ES-I3 (cell line): ENCODE data around the gene CD86.
"Not testable (repeated sequence)": the region's sequence is repeated elsewhere in the genome, so short reads cannot be mapped to it uniquely, and the experiment has no call there.

ENCODE experiments used
- H3K36me3 ChIP-seq: 2 replicates; pipeline ENCODE4 v1.6.1; 2013; ENCODE audit warnings: mild to moderate bottlenecking, low read length, control low read depth, moderate library complexity; ENCODE audit not compliant: insufficient read depth
- H3K4me1 ChIP-seq: 2 replicates; pipeline ENCODE4 v1.6.1; 2013; ENCODE audit warnings: mild to moderate bottlenecking, control low read depth, low read length; ENCODE audit not compliant: insufficient read depth
- H3K9ac ChIP-seq: 2 replicates; pipeline ENCODE4 v1.6.1; 2013; ENCODE audit warnings: low read depth, mild to moderate bottlenecking, low read length, moderate library complexity
- H3K9me3 ChIP-seq: 2 replicates; pipeline ENCODE4 v1.6.1; 2013; ENCODE audit warnings: mild to moderate bottlenecking, low read length, moderate library complexity; ENCODE audit not compliant: control insufficient read depth, insufficient read depth

The CD86 gene

GRCh38 chr3:122031123-122031468 lies 24.1 kb upstream of the CD86 start:
- H3K9ac ChIP-seq, result no peak overlapping the region
- H3K9me3 ChIP-seq, result no peaks in the 10 kb centered on the region
- no peaks in the 10 kb centered on the region for H3K4me1 ChIP-seq

GRCh38 chr3:122032531-122032930 lies 22.6 kb upstream of the CD86 start:
- no peaks in the 10 kb centered on the region; the same call in 1 of the 2 replicates for H3K9me3 ChIP-seq
- no peaks in the 10 kb centered on the region for H3K4me1 ChIP-seq
- no peak overlapping the region for H3K9ac ChIP-seq
- no peaks in the 10 kb centered on the region for H3K36me3 ChIP-seq

More at GRCh38 chr3:122031123-122031468, 24.1 kb upstream of the CD86 start:
- H3K36me3 ChIP-seq, result no peaks in the 10 kb centered on the region

GRCh38 chr3:122033023-122033422 lies 22.1 kb upstream of the CD86 start:
- no peaks in the 10 kb centered on the region for H3K36me3 ChIP-seq
- H3K9me3 ChIP-seq, result no peaks in the 10 kb centered on the region; the same call in 1 of the 2 replicates
- no peak overlapping the region for H3K9ac ChIP-seq
- H3K4me1 ChIP-seq, result no peaks in the 10 kb centered on the region

- not testable (repeated sequence) for H3K9ac ChIP-seq, H3K36me3 ChIP-seq, H3K4me1 ChIP-seq
These were observed 7.9 kb upstream of the CD86 start for GRCh38 chr3:122047296-122047695.

GRCh38 chr3:122047773-122048172 lies 7.4 kb upstream of the CD86 start:
- H3K9me3 ChIP-seq, H3K4me1 ChIP-seq, H3K36me3 ChIP-seq: not testable (repeated sequence)
- peak overlapping the region; percentile 15; the same call in 1 of the 2 replicates for H3K9ac ChIP-seq

More at GRCh38 chr3:122047296-122047695, 7.9 kb upstream of the CD86 start:
- not testable (repeated sequence) for H3K9me3 ChIP-seq

GRCh38 chr3:122052968-122053367 lies 2.2 kb upstream of the CD86 start:
- Histone ChIP-seq H3K9me3 (no peaks in the 10 kb centered on the region), H3K9ac (no peak overlapping the region), H3K36me3 (no peaks in the 10 kb centered on the region), H3K4me1 (0 out of 2 replicates have a peak, but pooled peaks cover 6% of the 10 kb centered on the region)

- H3K4me1 ChIP-seq, result 0 out of 2 replicates have a peak, but pooled peaks cover 6% of the 10 kb centered on the region
- no peak overlapping the region for H3K9ac ChIP-seq
- no peaks in the 10 kb centered on the region for H3K9me3 ChIP-seq
- no peaks in the 10 kb centered on the region for H3K36me3 ChIP-seq
These were observed 2.5 kb downstream of the CD86 start for GRCh38 chr3:122057671-122058070.

- Histone ChIP-seq H3K36me3 (no peaks in the 10 kb centered on the region), H3K4me1 (0 out of 2 replicates have a peak, but pooled peaks cover 6% of the 10 kb centered on the region), H3K9me3 (no peaks in the 10 kb centered on the region), H3K9ac (no peak overlapping the region)
These were observed 3.1 kb downstream of the CD86 start for GRCh38 chr3:122058294-122058693.

GRCh38 chr3:122060040-122060698 lies 5.0 kb downstream of the CD86 start:
- Histone ChIP-seq H3K9ac (no peak overlapping the region), H3K36me3 (no peaks in the 10 kb centered on the region), H3K4me1 (0 out of 2 replicates have a peak, but pooled peaks cover 3% of the 10 kb centered on the region), H3K9me3 (no peaks in the 10 kb centered on the region)

- Histone ChIP-seq H3K4me1 (no peaks in the 10 kb centered on the region), H3K9me3 (no peaks in the 10 kb centered on the region), H3K9ac (no peak overlapping the region), H3K36me3 (no peaks in the 10 kb centered on the region)
These were observed 8.7 kb downstream of the CD86 start for GRCh38 chr3:122063908-122064307.

- H3K36me3 ChIP-seq, result no peaks in the 10 kb centered on the region
- no peak overlapping the region for H3K9ac ChIP-seq
- no peaks in the 10 kb centered on the region for H3K9me3 ChIP-seq
- no peaks in the 10 kb centered on the region for H3K4me1 ChIP-seq
These were observed 9.2 kb downstream of the CD86 start for GRCh38 chr3:122064326-122064725.

GRCh38 chr3:122066331-122067213 lies 11.4 kb downstream of the CD86 start:
- no peaks in the 10 kb centered on the region for H3K36me3 ChIP-seq
- no peaks in the 10 kb centered on the region for H3K4me1 ChIP-seq
- H3K9me3 ChIP-seq, result no peaks in the 10 kb centered on the region
- no peak overlapping the region for H3K9ac ChIP-seq

GRCh38 chr3:122067214-122067550 lies 12.0 kb downstream of the CD86 start:
- H3K4me1 ChIP-seq, result no peaks in the 10 kb centered on the region
- H3K9ac ChIP-seq, result no peak overlapping the region
- no peaks in the 10 kb centered on the region for H3K9me3 ChIP-seq
- H3K36me3 ChIP-seq, result no peaks in the 10 kb centered on the region

GRCh38 chr3:122067588-122068240 lies 12.6 kb downstream of the CD86 start:
- no peaks in the 10 kb centered on the region for H3K4me1 ChIP-seq
- no peaks in the 10 kb centered on the region for H3K36me3 ChIP-seq
- no peak overlapping the region for H3K9ac ChIP-seq
- H3K9me3 ChIP-seq, result no peaks in the 10 kb centered on the region
